ENCODE results near the gene ONECUT1. TPM values are rescaled to one million over a fixed set of nuclear protein-coding genes. Genes with fewer than 3 reads are reported as not detected.
A peak's percentile ranks its signal among the peaks of the same experiment; 100 is the strongest.

ONECUT1 gene
- total RNA-seq, 1 experiment from 2014 or later = not detected

GRCh38 chr15:52738311-52738710, 51.8 kb downstream of the ONECUT1 start:
- H3K36me3 ChIP-seq (ENCODE audit: low read depth) = no peaks in the 10 kb centered on the region
- no peaks in the 10 kb centered on the region for H3F3A ChIP-seq (ENCODE audit: insufficient read depth, low read depth)
- ChIA-PET CTCF (no interaction called here), POLR2A (ENCODE audit: unreplicated experiment) (no interaction called here)
- BruUV-seq (replicated peaks) = no TSS peak
- H3K27me3 ChIP-seq (ENCODE audit: insufficient read depth, low read depth) = no peaks in the 10 kb centered on the region
- no peaks in the 10 kb centered on the region for H4K20me1 ChIP-seq (ENCODE audit: insufficient read depth)
- TF ChIP-seq EZH2 (IDR thresholded peaks at IDR 0.05; ENCODE audit: low read depth) (no peak), CTCF (conservative IDR thresholded peaks at IDR 0.05) (no peak)
- no peaks in the 10 kb centered on the region for H3K9me2 ChIP-seq (ENCODE audit: insufficient read depth)
- H3K79me2 ChIP-seq (ENCODE audit: low read depth) = no peaks in the 10 kb centered on the region
- DNase-seq = no peak
- no peak overlapping the region for H3K27ac ChIP-seq
- intact Hi-C loops (cut with micrococcal nuclease; ENCODE audit: unreplicated experiment) = loop anchor here (5.0 to 10.0 kb wide), 3 partner anchors 174 to 954 kb away; partner anchors contain the start of gene ARPP19
- no peak overlapping the region for H3K4me2 ChIP-seq
- H3K4me3 ChIP-seq = no peak overlapping the region
- H2AFZ ChIP-seq = no peak overlapping the region
- no peaks in the 10 kb centered on the region for H3K9me3 ChIP-seq (ENCODE audit: insufficient read depth, low read depth)
- H3K4me1 ChIP-seq (replicated peaks; ENCODE audit: insufficient read depth) = peaks cover 8% of the 10 kb centered on the region

- Histone ChIP-seq H3K36me3 (ENCODE audit: low read depth) (no peaks in the 10 kb centered on the region), H3K79me2 (ENCODE audit: low read depth) (no peaks in the 10 kb centered on the region), H3K4me3 (no peak overlapping the region), H4K20me1 (ENCODE audit: insufficient read depth) (no peaks in the 10 kb centered on the region), H3K4me2 (no peak overlapping the region), H3K9me2 (ENCODE audit: insufficient read depth) (no peaks in the 10 kb centered on the region), H3K4me1 (replicated peaks; ENCODE audit: insufficient read depth) (peaks cover 13% of the 10 kb centered on the region), H3K27me3 (ENCODE audit: insufficient read depth, low read depth) (no peaks in the 10 kb centered on the region), H2AFZ (no peak overlapping the region), H3K27ac (no peak overlapping the region), H3F3A (ENCODE audit: insufficient read depth, low read depth) (no peaks in the 10 kb centered on the region), H3K9me3 (ENCODE audit: insufficient read depth, low read depth) (no peaks in the 10 kb centered on the region)
- ChIA-PET CTCF (no interaction called here), POLR2A (ENCODE audit: unreplicated experiment) (no interaction called here)
- DNase-seq = no peak
- intact Hi-C loops (cut with micrococcal nuclease; ENCODE audit: unreplicated experiment) = loop anchor here (5.0 to 10.0 kb wide), 3 partner anchors 173 to 953 kb away; partner anchors contain the start of gene ARPP19
- no TSS peak for BruUV-seq (replicated peaks)
- TF ChIP-seq EZH2 (IDR thresholded peaks at IDR 0.05; ENCODE audit: low read depth) (no peak), CTCF (conservative IDR thresholded peaks at IDR 0.05) (no peak)
Observed at GRCh38 chr15:52737720-52738119, 52.4 kb downstream of the ONECUT1 start.

- no TSS peak for BruUV-seq (replicated peaks)
- Histone ChIP-seq H3F3A (ENCODE audit: insufficient read depth, low read depth) (no peaks in the 10 kb centered on the region), H3K4me3 (no peak overlapping the region), H4K20me1 (ENCODE audit: insufficient read depth) (no peaks in the 10 kb centered on the region), H3K9me2 (ENCODE audit: insufficient read depth) (no peaks in the 10 kb centered on the region), H3K36me3 (ENCODE audit: low read depth) (no peaks in the 10 kb centered on the region), H3K27me3 (ENCODE audit: insufficient read depth, low read depth) (no peaks in the 10 kb centered on the region), H3K9me3 (ENCODE audit: insufficient read depth, low read depth) (no peaks in the 10 kb centered on the region), H2AFZ (no peak overlapping the region), H3K79me2 (ENCODE audit: low read depth) (no peaks in the 10 kb centered on the region), H3K4me2 (no peak overlapping the region), H3K27ac (no peak overlapping the region), H3K4me1 (replicated peaks; ENCODE audit: insufficient read depth) (peaks cover 13% of the 10 kb centered on the region)
- ChIA-PET POLR2A (ENCODE audit: unreplicated experiment) (no interaction called here), CTCF (interaction anchor here (0.5 to 0.9 kb wide), 8 partner anchors 55 to 998 kb away, joined by 3 to 12 read pairs (median 3); no protein-coding TSS in a partner anchor)
- TF ChIP-seq CTCF (conservative IDR thresholded peaks at IDR 0.05) (peak; percentile 84), EZH2 (IDR thresholded peaks at IDR 0.05; ENCODE audit: low read depth) (no peak)
- intact Hi-C loops (cut with micrococcal nuclease; ENCODE audit: unreplicated experiment) = loop anchor here (1.0 to 10.0 kb wide), 6 partner anchors 171 to 1085 kb away; partner anchors contain the start of gene ARPP19
- DNase-seq = peak; percentile 68 to 69
Observed at GRCh38 chr15:52735231-52736089, 54.7 kb downstream of the ONECUT1 start.
